OCI-LY7 (cell line): ENCODE results near the gene BMPR1B.

Source experiments
- EZH2phosphoT487 ChIP-seq: fragments of 200-600 bp; sonication (generic); IDR thresholded peaks from 2 replicates; pipeline ENCODE4 v1.6.1; 2018; ENCODE audit warnings: low read depth, borderline replicate concordance, mild to moderate bottlenecking, mixed run types, antibody characterized with exemption, low read length, moderate library complexity, mixed read lengths
- TF ChIP-seq, protein P1 (sequence below): fragments of 200-600 bp; sonication (generic); conservative IDR thresholded peaks from 2 replicates; pipeline ENCODE4 v1.5.1; 2014; ENCODE audit warnings: mild to moderate bottlenecking, antibody characterized with exemption, low read length, moderate library complexity, mixed read lengths

DNA sequence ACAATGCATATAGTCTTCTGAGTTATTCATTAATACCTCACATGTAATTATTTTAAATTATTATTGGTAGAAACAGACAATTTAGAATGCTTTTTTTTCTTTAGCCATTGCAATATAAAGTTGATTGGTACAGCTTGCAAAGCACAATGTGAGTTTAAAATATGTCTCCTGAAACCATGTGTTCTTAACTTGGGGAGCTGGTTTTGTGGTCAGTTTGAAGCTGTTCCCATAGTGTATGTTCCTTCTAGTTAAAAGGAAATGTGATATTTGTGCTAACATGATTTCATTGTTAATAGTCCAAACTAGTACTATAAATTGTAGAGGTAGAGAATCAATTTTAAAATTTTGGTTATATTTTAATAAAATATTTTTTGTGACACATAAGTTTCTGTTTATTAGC, 247.2 kb downstream of the BMPR1B start:
- no peak for TF ChIP-seq EZH2phosphoT487
- TF ChIP-seq, protein P1, sequence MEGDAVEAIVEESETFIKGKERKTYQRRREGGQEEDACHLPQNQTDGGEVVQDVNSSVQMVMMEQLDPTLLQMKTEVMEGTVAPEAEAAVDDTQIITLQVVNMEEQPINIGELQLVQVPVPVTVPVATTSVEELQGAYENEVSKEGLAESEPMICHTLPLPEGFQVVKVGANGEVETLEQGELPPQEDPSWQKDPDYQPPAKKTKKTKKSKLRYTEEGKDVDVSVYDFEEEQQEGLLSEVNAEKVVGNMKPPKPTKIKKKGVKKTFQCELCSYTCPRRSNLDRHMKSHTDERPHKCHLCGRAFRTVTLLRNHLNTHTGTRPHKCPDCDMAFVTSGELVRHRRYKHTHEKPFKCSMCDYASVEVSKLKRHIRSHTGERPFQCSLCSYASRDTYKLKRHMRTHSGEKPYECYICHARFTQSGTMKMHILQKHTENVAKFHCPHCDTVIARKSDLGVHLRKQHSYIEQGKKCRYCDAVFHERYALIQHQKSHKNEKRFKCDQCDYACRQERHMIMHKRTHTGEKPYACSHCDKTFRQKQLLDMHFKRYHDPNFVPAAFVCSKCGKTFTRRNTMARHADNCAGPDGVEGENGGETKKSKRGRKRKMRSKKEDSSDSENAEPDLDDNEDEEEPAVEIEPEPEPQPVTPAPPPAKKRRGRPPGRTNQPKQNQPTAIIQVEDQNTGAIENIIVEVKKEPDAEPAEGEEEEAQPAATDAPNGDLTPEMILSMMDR = no peak
